NCI-H2107 treated with DMSO at 0.1 percent for 48 hours (cell line): Measurements from ENCODE around the gene WDR49.
A peak's percentile ranks its signal among the peaks of the same experiment; 100 is the strongest.
"Not testable (repeated sequence)": the region's sequence is repeated elsewhere in the genome, so short reads cannot be mapped to it uniquely, and the experiment has no call there.

Experiments used
- DNase-seq: peaks from one replicate; lab custom pipeline; 2025; ENCODE audit not compliant: unreplicated experiment; lab: John Stamatoyannopoulos, UW

The WDR49 gene

GRCh38 chr3:167615030-167615429 lies 38.7 kb downstream of the WDR49 start:
- DNase-seq, result no peak

GRCh38 chr3:167614196-167614595 lies 39.5 kb downstream of the WDR49 start:
- not testable (repeated sequence) for DNase-seq

DNA sequence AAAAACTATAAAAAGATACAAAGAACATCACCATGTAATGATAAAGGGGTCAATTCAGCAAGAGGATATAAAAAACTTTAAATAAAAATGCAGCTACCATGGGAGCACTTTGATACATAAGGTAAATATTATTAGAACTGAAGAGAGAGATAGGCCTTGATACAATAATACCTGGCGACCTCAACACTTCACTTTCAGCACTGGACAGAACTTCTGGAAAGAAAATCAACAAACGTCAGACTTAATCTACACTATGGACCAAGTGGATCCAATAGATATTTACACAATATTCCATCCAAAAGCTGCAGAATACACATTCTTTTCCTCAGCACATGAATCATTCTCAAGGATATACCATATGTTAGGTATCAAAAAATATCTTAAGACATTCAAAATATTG lies 42.0 kb downstream of the WDR49 start:
- no peak for DNase-seq

GRCh38 chr3:167609156-167609555 lies 44.6 kb downstream of the WDR49 start:
- no peak for DNase-seq

- DNase-seq, result no peak
Measured at GRCh38 chr3:167606836-167607235, 46.9 kb downstream of the WDR49 start.

GRCh38 chr3:167605871-167606270 lies 47.9 kb downstream of the WDR49 start:
- no peak for DNase-seq

- no peak for DNase-seq
Measured at GRCh38 chr3:167602041-167602440, 51.7 kb downstream of the WDR49 start.

GRCh38 chr3:167587651-167588050 lies 66.1 kb downstream of the WDR49 start:
- DNase-seq, result no peak

DNA sequence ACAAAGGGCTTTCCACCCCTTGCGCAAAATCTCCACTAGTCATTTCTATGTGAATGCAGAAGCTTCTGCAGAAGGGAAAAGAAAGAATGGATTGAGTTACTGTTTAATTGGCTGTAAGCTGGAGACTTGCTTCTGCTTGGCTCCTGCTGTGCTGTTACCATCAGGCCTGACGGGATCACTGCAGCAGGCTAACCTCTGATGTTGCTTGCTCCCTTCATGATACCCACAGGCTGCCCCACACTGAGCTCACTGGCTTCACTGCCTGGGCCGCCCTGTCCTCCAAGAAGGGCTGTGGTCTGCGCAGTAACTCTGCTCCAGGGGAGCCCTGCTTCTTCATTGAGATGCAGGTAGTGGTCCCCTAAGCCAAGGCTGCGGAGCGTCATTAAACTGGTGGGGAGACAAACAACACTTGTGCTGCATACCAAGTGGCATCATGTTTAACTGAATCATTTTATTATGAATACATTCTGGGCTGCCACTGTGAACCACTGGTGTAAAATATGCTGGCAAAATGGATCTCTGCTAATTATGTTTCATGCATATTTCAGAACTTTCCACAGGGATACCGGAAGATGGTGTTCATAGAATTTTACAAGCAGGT lies 78.6 kb downstream of the WDR49 start:
- peak; percentile 20 for DNase-seq

GRCh38 chr3:167572991-167573390 lies 80.8 kb downstream of the WDR49 start:
- DNase-seq, result no peak

GRCh38 chr3:167568634-167569033 lies 85.1 kb downstream of the WDR49 start:
- no peak for DNase-seq

- no peak for DNase-seq
Measured at GRCh38 chr3:167565489-167565888, 88.3 kb downstream of the WDR49 start.

DNA sequence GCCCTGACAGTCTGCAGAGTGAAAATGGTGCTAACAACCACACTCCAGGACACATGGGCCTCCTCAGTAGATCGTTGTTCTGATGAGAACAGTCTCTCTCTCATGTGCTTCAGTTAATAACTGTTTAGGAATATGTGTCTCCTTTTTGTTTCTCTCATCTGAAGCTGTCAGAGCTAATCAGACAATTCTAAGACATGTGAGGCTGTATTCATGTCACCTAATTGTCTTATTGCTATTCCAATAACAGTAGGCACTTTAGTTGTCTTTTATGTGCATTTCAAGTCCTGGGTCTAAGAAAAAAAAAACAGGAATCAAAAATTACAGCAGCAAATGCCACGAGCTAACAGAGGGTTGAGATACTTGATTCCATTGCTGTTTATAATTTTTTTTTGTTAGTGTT lies 89.1 kb downstream of the WDR49 start:
- DNase-seq, result no peak

DNA sequence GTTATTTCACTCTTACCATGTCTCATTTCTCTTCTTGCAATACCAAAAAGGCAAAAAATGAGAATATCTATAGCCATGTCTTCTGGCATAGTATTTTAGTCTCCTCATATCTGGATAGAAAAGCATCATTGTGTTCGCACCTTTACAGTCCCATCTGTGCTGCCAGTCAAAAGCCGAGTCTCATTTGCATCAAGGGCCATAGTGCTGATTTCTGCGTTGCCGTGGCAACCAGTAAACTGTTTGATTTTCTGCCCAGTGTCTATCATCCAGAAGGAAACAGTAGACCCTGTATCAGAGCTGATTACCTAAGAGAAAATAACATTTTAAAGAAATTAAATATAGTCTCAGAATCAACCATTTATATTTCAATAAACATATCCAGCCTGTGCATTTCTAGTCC lies 93.8 kb downstream of the WDR49 start:
- no peak for DNase-seq

- no peak for DNase-seq
Measured at GRCh38 chr3:167554898-167555297, 98.8 kb downstream of the WDR49 start.

GRCh38 chr3:167538081-167538480 lies 115.7 kb downstream of the WDR49 start:
- DNase-seq, result no peak

GRCh38 chr3:167521006-167521355 lies 132.8 kb downstream of the WDR49 start:
- DNase-seq, result no peak

DNA sequence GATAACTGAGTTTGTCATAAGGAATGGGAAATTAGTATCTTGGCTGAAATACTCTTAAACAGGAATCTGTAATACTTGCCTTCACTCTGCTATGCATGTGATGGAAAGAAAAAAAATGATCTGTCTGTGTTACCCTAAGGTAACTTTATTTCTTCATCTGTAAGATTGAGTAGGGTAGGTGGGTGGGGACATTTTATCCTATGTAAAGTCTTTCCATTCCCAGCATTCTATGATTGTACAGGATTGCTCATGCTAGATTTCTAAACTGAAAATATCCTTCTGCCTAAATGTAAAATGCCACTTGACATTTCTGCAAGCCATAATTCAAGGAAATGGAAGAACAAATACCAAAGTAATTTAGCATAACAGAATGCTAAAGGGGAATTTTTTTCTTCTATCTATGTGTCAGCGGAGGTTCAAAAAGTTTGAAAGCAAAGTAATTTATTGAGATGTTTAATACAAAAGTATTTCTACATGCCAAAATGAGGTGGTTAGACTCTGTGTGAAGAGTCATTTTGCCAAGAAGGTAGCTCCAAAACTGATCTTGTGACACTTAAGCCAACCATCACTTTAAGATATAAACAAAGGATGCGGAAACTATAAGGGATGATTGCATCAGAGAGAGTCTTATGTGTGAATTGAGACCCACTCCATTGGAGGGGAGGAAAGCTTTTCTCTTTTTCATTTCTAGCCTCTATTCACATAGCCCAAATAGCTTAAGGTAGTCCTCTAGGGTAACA lies 133.3 kb downstream of the WDR49 start:
- no peak for DNase-seq

DNA sequence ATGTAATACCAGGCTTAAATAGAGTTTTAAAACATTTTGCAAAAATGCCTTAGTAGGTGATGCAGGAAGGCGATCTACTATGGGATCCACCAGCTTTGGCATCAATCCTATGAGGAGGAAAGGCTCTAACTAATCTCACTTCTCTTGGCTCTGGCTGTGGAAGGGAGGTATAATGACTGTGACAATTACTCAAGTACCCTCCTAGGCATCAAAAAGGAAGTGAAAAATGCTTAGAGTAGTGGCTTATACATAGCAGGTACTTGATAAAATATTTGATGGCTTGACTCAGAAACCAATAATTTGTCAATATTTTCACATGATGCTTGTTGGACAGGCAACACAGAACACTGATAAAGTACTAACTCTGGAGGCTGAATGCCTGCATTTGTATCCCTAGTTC lies 145.8 kb downstream of the WDR49 start:
- no peak for DNase-seq

- no peak for DNase-seq
Measured at GRCh38 chr3:167502401-167502800, 151.3 kb downstream of the WDR49 start.

GRCh38 chr3:167501941-167502340 lies 151.8 kb downstream of the WDR49 start:
- DNase-seq, result no peak

DNA sequence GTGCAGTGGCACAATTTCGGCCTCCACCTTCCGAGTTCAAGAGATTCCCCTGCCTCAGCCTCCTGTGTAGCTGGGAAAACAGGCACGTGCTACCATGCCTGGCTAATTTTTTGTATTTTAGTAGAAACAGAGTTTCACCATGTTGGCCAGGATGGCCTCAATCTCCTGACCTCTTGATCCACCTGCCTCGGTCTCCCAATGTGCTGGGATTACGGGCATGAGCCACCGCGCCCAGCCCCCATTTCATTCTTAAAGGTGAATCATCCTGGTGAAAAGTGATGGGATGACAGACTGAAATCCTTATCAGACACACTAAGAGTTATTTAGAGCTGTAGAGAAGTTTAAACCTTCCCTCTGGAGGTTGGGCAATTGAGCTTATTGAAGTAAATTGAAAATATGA lies 155.8 kb downstream of the WDR49 start:
- DNase-seq, result no peak

DNA sequence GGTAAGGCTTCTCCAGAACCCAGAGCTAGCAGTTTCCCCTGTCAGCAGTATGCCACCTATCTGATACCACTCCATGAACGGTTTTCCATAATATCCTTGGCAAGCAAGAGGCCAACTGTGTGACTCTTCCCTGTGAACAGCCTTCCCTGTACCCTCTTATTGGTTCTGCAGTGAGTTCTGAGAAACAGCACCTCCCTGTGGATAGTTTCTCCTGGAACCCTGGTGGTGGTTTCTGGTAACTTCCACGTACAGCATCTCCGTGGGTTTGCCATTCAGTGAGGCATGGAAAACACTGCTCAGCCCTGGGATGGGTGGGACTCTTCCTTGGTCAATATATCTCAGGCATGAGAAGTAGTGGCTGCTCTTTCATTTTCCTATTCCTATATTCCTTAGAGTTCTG lies 160.5 kb downstream of the WDR49 start:
- no peak for DNase-seq
